ENCODE results near the gene ELSPBP1.

GRCh38 chr19:48041877-48042580 is 47.6 kb downstream of the ELSPBP1 start:
- TF ChIP-seq CTCF (conservative IDR thresholded peaks at IDR 0.05) (no peak), EZH2 (IDR thresholded peaks at IDR 0.05; ENCODE audit: low read depth) (no peak)
